ENCODE measurements around the gene LINGO4.

LINGO4 gene

GRCh38 chr1:151835596-151835995 is 30.4 kb upstream of the LINGO4 start:
- DNase-seq (ENCODE audit: low read depth, low spot score) = no peak
- H3K27ac ChIP-seq = no peak overlapping the region

- no peak overlapping the region for H3K27ac ChIP-seq
- DNase-seq (ENCODE audit: low read depth, low spot score) = no peak
These were observed 29.0 kb upstream of the LINGO4 start for GRCh38 chr1:151834239-151834638.

GRCh38 chr1:151833172-151833900 is 28.1 kb upstream of the LINGO4 start:
- DNase-seq (ENCODE audit: low read depth, low spot score) = no peak
- no peak overlapping the region for H3K27ac ChIP-seq

- no peak overlapping the region for H3K27ac ChIP-seq
- DNase-seq (ENCODE audit: low read depth, low spot score) = no peak
These were observed 27.2 kb upstream of the LINGO4 start for GRCh38 chr1:151832318-151832980.

GRCh38 chr1:151831605-151832004 is 26.4 kb upstream of the LINGO4 start, which contains the start of gene RORC:
RORC (minus strand) TSS chr1:151831802; CDS start chr1:151831764, 38 bp downstream.
- H3K27ac ChIP-seq = no peak within 1 kb of the TSS
- DNase-seq (ENCODE audit: low read depth, low spot score) = no peak

DNA sequence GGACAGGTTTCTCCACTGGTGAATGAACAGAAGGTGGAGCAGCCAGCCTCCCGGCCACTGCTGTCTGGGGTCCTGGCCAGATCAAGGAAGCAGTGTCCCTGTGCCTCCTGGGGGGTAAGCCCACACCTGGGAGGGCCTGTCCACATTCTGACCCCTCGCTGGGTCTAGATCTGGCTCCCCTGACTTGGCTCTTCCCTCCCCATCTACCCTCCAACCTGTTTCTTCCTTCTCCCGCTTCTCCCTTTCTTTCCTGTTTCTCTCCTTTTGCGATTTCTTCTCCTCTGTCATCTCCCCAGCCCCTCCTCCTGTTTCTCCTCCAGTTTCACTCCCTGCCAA is 26.0 kb upstream of the LINGO4 start:
- no peak for DNase-seq (ENCODE audit: low read depth, low spot score)
- no peak overlapping the region for H3K27ac ChIP-seq

DNA sequence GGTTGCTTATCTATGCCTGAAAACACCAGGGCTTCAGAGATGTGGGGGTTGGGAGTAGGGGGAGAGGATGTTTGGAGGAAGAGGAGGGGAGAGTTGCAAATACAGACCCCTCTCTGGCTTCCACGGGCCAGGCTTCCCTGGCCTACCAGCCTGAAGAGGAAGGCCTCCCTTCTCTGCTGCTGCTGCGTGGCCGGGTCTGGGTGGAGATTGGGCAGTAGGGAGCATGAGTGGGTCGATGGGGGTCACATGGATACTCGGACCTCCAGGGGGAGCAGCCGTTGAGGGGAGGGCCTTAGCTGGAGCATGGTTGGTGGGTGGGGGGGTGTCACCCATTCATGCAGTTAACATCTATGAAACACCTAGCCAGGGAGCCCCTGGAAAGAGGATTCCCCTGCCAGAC is 24.8 kb upstream of the LINGO4 start:
- no peak for DNase-seq (ENCODE audit: low read depth, low spot score)
- no peak overlapping the region for H3K27ac ChIP-seq

DNA sequence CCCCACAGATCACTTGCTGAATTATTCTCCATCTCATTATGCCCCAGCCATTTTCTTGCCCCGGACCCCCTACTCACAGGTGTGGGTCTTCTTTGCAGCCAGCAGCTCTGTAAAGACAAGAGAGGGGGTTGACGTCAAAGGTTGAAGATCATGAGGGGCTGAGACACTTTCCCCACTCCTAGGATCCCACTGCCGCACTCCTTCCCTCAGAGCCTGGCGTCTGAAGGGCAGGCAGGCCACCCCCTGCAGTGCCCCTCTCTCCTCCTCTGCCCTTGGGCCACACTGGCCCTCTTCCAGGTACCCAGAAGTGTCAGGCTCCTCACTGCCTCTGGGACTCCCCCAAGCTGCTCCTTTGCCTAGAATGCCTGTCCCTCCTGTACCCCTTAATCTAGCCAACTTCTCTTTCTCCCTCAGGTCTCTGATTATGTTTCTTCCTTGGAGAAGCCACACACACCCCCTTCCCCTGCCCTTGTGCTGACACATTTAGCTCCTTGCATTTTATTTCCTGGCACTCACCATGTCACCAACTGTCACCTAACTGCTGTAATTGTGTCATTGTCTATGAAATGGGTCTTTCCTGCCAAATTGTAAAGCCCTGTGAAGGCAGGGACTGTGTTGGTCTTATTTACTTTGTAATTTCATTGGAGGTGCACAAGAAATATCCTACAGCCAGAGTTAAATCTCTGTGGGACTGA is 24.3 kb upstream of the LINGO4 start:
- no peak overlapping the region for H3K27ac ChIP-seq
- DNase-seq (ENCODE audit: low read depth, low spot score) = no peak

- no peak overlapping the region for H3K27ac ChIP-seq
- DNase-seq (ENCODE audit: low read depth, low spot score) = no peak
These were observed 23.7 kb upstream of the LINGO4 start for GRCh38 chr1:151828921-151829320.

DNA sequence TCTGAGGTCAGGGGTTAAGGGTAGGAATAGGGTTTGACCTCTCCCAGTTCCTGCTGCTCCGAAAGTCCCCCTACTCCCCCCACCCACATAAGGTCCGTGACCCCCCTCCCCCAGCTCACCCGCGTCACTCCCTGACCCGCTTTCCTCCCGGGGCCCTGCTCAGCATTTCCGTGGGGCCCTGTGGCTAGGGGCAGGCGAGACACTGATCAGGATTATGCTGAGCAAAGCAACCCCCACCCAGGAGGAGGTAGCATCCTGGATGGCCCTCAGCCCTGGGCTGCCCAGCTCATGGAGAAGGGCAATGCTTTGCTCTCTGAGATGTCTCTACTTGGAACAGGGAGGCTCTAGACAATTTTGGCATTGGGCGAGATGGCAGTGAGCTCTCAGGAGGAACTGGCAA is 22.6 kb upstream of the LINGO4 start:
- H3K27ac ChIP-seq = no peak overlapping the region
- no peak for DNase-seq (ENCODE audit: low read depth, low spot score)

- H3K27ac ChIP-seq = no peak overlapping the region
- no peak for DNase-seq (ENCODE audit: low read depth, low spot score)
These were observed 20.8 kb upstream of the LINGO4 start for GRCh38 chr1:151825751-151826660.

DNA sequence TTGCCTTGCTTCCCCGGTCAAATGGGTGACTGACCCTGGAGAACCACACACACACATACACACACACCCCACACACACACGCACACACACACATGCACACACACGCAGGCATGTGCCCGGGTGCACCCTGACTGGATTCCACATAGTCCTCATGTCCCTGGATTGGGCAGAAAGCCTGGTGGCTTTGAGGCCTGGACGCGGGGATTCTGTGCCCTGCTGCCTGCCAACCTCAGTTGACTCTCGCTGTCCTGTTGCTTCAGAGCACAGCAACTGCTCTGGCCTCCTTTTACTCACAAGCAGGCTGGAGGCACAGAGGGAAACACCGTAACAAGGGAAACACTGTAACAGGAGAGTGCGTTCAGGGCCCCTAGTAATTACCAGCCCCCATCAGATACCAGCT is 20.0 kb upstream of the LINGO4 start:
- no peak for DNase-seq (ENCODE audit: low read depth, low spot score)
- H3K27ac ChIP-seq = no peak overlapping the region

GRCh38 chr1:151823175-151823574 is 18.0 kb upstream of the LINGO4 start:
- DNase-seq (ENCODE audit: low read depth, low spot score) = no peak
- no peak overlapping the region for H3K27ac ChIP-seq

- DNase-seq (ENCODE audit: low read depth, low spot score) = no peak
- H3K27ac ChIP-seq = no peak overlapping the region
These were observed 17.2 kb upstream of the LINGO4 start for GRCh38 chr1:151822404-151822803.

- DNase-seq (ENCODE audit: low read depth, low spot score) = no peak
- no peak overlapping the region for H3K27ac ChIP-seq
These were observed 15.7 kb upstream of the LINGO4 start for GRCh38 chr1:151820940-151821339.

DNA sequence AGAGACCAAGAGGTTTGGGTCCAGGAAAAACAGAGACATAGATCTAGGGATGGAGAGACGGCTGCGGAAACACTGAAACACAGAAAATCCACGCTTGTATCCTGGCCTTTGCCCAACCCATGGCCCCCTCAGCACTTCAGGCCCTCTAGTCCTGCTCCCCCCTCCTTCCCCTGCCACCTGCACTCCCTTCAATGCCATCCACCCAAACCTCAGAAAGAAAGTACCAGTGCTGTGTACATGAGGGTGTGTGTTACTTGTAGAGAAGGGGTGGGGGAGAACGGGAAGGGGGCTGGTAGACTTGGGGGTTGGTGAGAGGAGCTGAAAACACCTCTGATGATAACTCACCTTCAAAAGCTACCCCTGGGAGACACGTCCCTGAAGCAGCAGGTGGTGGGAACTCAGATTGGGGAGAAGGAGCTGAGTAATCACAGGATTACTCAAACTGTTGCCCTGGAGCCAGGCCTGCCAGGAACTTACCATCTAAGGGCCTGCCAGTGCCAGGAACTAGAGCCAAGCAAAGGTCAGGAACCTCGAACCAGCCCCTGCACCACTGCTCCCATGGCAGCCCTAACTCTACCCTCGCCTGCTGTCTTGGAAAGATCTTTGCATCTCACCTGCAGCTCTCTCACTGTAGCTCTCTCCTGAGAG is 14.9 kb upstream of the LINGO4 start:
- DNase-seq (ENCODE audit: low read depth, low spot score) = no peak
- H3K27ac ChIP-seq = no peak overlapping the region

DNA sequence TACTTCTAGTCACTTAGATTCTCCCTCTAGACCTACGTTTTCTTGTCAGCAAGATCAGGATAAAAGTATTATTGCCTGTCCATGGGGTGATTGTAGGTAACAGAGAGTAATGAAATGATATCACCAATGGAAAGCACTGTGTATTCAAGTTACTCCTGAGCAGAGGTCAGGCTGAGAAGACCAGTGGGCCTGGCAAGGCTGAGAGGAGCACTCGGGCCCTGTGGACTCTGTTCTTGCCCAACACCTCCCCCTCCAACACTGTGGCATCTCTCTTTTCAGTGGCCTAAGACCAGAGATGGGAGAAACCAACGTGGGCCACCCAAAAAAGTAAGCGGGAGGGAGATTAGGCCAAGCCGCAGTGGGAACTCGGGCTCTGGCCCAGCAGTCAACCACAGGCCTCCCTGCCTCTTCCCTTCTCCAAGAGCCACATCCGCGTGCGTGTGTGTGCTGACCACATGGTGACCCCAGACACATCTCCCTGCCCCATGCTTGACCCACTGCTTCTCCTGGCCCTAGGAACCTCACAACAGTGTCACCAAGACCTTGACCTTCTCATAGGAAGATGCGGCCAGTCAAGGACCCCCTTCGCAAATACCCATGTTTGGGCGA is 14.1 kb upstream of the LINGO4 start:
- DNase-seq (ENCODE audit: low read depth, low spot score) = no peak
- no peak overlapping the region for H3K27ac ChIP-seq

GRCh38 chr1:151817353-151817730 is 12.1 kb upstream of the LINGO4 start:
- DNase-seq (ENCODE audit: low read depth, low spot score) = no peak
- no peak overlapping the region for H3K27ac ChIP-seq

DNA sequence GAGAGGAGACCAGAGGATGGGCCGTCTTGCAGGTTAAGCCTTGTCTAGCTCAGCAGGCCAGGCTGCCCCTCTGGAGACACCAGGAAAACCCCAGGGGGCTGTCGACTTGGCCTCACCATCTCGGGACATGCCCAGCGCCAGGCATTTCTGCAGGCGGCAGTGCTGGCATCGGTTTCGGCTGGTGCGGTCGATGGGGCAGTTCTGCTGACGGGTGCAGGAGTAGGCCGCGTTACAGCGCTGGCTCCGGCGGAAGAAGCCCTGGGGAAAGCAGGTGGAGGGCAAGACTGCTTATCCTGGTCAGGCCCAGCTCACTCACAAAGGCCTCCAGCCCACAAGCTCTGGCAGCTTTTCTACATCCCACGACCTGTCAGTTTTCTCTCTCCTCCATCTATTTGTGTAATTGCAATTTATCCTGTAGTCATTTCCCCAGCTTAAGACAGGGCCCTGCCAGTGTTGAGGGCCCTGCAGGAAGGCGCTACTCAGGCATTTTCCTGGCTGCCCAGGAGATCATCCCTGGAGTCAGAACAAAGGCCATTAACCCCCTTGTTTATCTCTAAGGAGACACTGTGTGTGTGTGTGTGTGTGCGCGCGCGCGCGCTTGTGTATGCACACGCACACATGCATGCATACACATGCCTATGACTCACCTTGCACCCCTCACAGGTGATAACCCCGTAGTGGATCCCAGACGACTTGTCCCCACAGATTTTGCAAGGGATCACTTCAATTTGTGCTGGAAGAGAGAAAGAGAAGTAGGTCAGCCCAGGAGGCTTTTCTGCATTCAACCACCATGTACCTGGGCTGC is 11.5 kb upstream of the LINGO4 start:
- no peak for DNase-seq (ENCODE audit: low read depth, low spot score)
- no peak overlapping the region for H3K27ac ChIP-seq
